Astrocyte of the hippocampus (primary cell): Measurements from ENCODE around the gene RERE.
A peak's percentile ranks its signal among the peaks of the same experiment; 100 is the strongest.
"Not testable (repeated sequence)": the region's sequence is repeated elsewhere in the genome, so short reads cannot be mapped to it uniquely, and the experiment has no call there.

Experiments used
- DNase-seq: peaks from one replicate; pipeline ENCODE4 v3.0.0; 2011; ENCODE audit warnings: low read depth, low spot score

The RERE gene

DNA sequence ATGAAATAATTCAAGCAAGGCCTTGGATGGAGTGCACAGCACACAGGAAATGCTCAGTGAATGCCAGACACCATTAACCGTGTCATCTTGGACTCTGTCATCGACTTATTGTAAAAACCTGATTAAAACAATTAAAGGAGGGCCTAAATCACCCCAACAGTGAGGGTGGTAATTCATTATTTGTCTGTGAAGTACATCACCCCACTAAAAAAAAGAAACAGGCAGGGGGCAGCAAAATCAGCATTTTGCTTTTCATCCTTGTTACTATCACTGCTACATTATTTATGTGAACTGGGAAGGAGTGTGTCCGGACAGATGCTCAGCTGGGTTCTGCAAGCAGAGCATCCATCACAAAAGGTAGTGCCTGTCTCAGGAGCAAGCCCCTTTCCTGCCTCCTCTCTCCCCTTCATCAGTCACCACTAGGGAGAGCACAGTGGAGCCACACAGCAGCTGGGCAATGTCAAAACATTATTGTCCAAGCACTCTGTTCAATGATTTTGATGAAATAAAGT, 98.5 kb downstream of the RERE start:
- no peak for DNase-seq

- no peak for DNase-seq
Observed at GRCh38 chr1:8717148-8717547, 100.3 kb downstream of the RERE start.

GRCh38 chr1:8716238-8716637, 101.2 kb downstream of the RERE start:
- no peak for DNase-seq

DNA sequence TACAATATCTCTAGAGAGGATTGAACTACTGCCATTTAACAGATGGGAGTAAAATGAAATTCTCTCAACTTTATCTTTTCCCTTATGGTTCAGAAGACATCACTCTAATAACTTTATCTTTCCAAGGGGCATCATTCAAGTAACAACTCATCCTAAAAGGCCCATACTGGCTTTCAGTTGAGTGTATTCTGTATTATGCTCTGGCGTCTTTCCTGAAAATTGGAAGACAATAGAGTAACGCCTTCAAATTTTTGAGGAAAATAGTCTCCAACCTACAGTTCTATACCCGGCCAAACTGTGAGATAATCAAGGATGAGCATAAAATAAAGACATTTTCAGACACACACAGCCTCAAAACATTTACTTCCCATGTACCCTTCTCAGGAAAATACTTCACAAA, 103.3 kb downstream of the RERE start:
- DNase-seq: no peak

- DNase-seq: peak; percentile 69
Observed at GRCh38 chr1:8712413-8713231, 104.8 kb downstream of the RERE start.

DNA sequence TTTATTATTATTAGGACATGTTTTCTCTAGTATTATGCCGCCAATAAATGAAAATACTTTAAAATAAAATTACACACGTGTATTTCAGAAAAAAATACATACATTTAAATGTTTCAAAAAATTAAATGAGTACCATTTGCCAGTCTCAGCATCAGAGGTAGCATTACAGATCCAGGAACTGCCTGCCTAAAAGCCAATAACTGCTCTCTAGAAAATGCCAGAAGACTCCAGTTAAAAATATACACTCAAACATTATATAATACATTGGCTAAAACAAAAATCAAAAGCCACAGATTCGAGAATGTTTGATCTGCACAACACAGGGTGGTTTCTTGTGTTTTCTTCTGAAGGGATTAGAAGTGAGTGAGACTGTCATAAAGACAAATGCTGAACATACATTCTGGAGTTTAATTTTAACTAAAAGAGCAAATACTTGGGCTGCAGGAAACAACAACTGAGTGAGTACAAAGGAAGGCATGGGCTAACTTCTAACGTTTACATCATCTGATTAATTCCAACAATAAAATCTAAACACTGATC, 105.5 kb downstream of the RERE start:
- no peak for DNase-seq

DNA sequence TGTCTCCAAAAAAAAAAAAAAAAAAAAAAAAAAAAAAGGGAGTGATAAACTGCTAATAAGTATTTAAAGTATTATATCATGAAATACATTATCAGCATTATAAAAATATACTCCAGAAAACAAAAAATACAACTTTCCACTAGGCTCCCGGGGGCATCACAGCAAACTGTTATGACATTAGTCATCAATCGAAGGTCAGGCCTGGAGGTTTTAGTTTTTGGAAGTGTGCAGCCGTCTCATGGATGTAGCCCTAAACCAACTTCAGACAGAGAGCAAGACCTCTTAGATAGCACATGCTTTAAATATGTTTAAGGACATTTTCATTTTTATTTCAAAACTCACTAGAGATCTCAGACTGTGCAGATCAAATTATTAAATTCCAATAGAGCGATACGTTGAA, 106.3 kb downstream of the RERE start:
- no peak for DNase-seq

DNA sequence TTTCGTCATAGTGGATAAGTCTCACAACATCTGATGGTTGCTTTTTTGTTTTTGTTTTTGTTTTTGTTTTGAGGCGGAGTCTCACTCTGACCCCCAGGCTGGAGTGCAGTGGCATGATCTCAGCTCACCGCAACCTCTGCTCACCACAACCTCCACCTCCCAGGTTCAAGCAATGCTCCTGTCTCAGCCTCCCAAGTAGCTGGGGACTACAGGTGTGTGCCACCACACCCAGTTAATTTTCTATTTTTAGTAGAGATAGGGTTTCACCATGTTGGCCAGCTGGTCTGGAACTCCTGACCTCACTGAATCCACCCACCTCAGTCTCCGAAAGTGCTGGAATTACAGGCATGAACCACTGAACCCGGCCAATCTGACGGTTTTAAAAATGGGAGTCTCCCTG, 109.2 kb downstream of the RERE start:
- DNase-seq: no peak

DNA sequence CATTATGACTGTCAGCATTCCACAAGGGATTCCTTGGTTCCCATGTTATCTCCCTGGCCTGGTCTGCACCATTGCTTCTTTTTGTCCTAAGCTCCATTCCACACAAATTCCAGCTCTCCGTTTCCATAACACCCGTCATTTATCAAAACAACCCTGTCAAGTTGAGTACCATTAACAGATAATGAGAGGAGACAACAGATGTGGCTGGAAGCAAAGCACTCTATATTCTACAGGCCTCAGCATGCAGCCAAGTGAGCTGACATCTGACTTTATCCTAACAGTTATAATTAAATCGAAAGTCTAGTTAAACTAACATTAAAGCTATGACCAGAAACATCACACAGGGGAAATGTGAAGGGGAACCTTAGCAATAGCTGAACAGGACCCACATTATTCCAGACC, 110.4 kb downstream of the RERE start:
- peak; percentile 73 for DNase-seq

DNA sequence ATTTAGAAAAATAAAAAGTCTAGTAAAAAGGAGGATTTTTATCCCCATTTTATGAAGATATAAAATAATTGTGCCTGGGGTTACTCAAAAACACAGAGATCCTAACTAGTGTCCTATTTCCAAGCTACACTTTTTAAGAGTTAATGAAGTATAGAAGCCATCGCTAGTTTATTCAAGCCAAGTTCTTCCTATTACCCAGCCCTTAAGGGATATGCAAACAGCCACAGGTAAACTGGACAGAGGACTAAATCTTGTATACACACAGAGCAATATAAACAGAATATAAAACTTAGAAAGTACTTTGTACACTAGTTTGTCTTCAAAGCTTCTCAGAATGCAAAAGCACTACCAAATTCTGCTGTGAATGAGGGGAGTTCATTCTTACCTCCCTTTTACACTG, 111.1 kb downstream of the RERE start:
- no peak for DNase-seq

- no peak for DNase-seq
Observed at GRCh38 chr1:8704866-8705506, 112.5 kb downstream of the RERE start.

DNA sequence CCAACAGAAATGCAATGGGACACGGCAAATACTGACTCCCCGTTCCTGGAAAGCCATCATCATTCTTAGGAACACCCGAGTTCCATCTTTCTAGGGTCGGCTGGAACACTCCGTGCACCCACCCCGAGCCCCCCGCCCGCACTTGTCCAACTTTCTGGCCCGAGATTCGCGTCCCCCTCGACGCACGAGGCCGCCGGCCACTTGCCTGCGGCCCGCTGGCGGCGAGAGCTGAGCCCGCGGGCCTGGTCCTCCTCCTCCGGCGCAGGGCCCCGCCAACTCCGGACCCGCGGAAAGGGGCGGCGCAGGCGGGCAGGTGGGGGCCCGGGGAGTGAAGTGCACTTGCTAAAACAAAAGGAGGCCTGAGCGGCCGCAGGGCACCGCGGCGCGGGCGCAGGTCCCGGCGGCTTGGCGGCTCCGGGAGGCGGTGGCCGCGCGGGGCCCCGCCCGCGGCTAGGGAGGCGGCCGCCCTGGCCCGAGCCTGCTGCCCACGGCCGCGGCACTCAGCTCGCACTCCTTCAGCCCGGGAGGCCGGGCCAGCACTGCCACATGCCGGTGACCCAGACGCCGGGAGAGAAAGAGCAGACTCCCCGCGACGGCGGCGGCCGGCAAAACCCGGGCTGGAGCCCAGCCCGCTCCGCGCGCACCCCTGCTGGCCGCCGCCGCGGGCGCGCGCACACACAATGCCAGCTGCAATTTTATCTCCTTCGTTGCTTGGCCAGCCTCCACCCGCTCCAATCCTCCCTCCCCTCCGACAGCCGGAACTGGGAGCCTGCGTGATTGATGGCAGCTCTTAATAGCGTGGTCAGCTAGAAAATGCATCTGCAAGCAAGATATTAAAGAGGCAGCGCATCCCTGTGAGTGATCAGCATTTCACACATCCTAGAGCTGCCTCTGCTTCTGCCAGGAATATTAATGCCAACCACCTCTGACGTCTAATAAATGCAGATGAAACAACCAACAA, 114.3 kb downstream of the RERE start:
- DNase-seq: peak; percentile 96

DNA sequence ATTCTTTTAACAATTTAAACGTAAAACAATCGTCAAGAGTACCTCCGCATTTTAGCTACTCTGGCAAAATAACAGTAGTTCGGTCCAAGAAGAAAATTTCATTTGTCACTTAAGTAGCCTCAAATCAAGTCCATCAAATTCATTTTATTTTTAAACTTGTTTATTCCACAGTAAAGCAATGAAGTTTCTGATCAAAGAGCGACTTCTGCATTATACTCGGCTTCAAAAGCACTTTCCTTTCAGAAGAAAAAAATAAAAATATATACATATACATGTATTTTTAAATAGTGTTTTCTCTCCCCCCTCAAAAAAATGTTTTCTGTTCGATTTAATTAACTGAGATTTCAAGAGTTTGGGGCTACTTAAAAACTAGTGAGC, 115.0 kb downstream of the RERE start:
- DNase-seq: no peak

DNA sequence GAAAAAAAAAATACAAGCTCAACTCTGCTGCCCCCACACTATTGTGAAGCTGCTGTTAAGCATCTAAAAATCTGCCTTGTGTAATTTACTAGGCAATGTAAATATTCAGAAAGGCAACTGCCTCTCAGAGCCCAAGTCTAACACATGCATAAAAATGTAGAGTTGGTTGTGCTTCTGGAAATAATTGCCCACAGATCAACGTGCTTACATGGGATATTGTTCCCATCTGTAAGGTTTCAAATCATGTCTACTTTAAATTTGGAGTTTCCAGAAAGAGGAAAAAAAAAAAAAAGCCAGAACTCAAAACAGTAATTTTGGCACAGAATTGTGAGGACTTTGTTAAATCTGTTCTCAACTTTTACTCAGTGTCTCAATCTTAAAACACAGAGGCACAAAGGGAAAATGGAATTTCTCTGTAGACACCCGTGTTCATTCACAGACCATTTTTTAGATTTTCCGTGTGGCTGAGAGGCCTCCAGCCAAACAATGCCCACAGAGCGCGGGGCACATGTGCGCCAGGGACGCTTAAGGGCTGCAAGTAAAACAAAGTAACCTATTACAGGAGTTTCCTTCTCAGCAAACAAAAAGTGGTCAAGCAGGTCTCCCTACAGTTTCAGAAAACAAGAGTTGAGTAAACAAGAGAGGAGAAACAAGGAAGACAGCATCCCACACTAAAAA, 115.5 kb downstream of the RERE start:
- peak; percentile 59 for DNase-seq

- DNase-seq: no peak
Observed at GRCh38 chr1:8699679-8700078, 117.8 kb downstream of the RERE start.

- no peak for DNase-seq
Observed at GRCh38 chr1:8698937-8699447, 118.4 kb downstream of the RERE start.

- DNase-seq: no peak
Observed at GRCh38 chr1:8698012-8698630, 119.3 kb downstream of the RERE start.

DNA sequence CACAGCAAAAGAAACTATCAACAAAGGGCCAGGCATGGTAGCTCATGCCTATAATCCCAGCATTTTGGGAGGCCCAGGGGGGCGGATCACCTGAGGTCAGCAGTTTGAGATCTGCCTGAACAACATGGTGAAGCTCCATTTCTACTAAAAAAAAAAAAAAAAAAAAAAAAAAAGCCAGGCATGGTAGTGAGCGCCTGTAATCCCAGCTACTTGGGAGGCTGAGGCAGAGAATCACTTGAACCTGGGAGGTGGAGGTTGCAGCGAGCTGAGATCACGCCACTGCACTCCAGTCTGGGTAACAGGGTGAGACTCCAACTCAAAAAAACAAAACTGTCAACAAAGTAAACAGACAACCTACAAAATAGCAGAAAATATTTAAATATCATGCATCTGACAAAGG, 122.0 kb downstream of the RERE start:
- not testable (repeated sequence) for DNase-seq

- DNase-seq: no peak
Observed at GRCh38 chr1:8693107-8693506, 124.3 kb downstream of the RERE start.

- DNase-seq: no peak
Observed at GRCh38 chr1:8691662-8692061, 125.8 kb downstream of the RERE start.

- DNase-seq: no peak
Observed at GRCh38 chr1:8690253-8690525, 127.3 kb downstream of the RERE start.
